Muscle of leg (tissue), 11 donors: ENCODE results near the gene DTD2. TPM values are rescaled to one million over a fixed set of nuclear protein-coding genes. Genes with fewer than 3 reads are reported as not detected.

Experiments used
- DNase-seq: peaks from one replicate; pipeline ENCODE4 v3.0.0; 2013
- H3K27ac ChIP-seq: one replicate; pipeline ENCODE4 v1.5.1; 2013; ENCODE audit warnings: mild to moderate bottlenecking, low read length, control low read depth
- H3K27me3 ChIP-seq: one replicate; pipeline ENCODE4 v1.6.1; 2013; ENCODE audit warnings: low read length; ENCODE audit not compliant: control insufficient read depth, insufficient read depth
- H3K36me3 ChIP-seq: one replicate; pipeline ENCODE4 v1.6.1; 2013; ENCODE audit warnings: low read length; ENCODE audit not compliant: control insufficient read depth, insufficient read depth
- H3K4me1 ChIP-seq: one replicate; pipeline ENCODE4 v1.6.1; 2013; ENCODE audit warnings: low read length; ENCODE audit not compliant: control insufficient read depth, insufficient read depth
- H3K4me3 ChIP-seq: one replicate; pipeline ENCODE4 v1.5.1; 2013; ENCODE audit warnings: low read length, control low read depth
- H3K9me3 ChIP-seq: replicated peaks from 2 replicates; pipeline ENCODE4 v1.6.1; 2013; ENCODE audit warnings: low read depth, low read length; ENCODE audit not compliant: control insufficient read depth
- WGBS: methylation state at CpG from one replicate; pipeline ENCODE4 v1.1.5; 2013; ENCODE audit warnings: missing lambda C conversion rate; ENCODE audit not compliant: insufficient coverage; 5-methylcytosine and 5-hydroxymethylcytosine counted together
- polyA plus RNA-seq, 8 donors: library from polyadenylated mRNA; unstranded; fragments of 120-200 nt; gene quantifications; one replicate each; pipeline versions ENCODE4 v1.2.1 to v1.2.3, GENCODE V29; 2013; ENCODE audit warnings: inconsistent platforms in 1 of 8, low replicate concordance in 1 of 8; ENCODE audit not compliant: insufficient read length in 8 of 8, insufficient read depth in 1 of 8
- total RNA-seq: library from RNA; stranded (reverse); fragments of 120-200 nt; gene quantifications from one replicate; pipeline ENCODE4 v1.2.4, GENCODE V29; 2013

DTD2 gene
- total and polyA plus RNA-seq, 9 donors, result 8.3 to 16.1 (median 12.7) TPM

DNA sequence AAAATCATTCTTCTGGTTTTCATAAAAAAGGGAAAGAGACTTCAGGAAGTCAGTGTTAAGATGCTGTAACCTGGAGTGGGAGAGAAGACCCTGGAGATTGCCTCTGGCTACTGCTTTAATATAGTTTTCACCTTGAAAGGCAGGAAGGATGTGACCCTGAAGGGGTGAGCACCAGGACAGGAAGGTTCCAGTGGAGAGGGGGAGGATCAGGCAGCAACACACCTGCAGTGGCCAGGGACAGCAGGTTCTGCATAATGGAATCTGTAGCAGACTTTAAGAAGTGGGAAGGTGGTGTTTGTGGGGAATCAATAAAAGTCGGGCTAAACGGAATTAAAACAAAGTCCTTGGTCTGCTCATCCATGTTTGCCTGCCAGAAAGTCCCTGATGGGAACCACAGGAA lies 30.6 kb downstream of the DTD2 start:
- no peaks in the 10 kb centered on the region for H3K4me1 ChIP-seq
- peaks cover 3% of the 10 kb centered on the region for H3K9me3 ChIP-seq

DNA sequence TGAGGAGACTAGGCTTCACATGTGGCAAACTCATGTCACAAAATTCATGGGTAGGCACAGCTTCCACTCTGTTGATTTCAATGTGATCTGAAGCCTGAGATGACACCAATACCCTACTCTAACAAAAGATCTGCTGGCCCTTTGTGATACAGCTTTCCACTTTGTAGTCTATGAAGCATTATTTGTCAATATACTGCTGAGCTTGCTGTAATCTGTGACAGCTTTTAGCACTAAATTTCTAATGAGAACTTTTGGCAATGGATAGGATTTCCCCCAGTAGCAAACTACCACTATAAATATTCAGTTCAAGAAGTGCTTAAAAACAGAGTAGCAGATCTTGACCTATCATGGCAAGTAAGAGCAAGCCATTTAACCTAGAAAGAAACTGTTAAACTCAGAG lies 31.4 kb downstream of the DTD2 start:
- Histone ChIP-seq H3K27me3 (no peaks in the 10 kb centered on the region), H3K4me3 (no peak overlapping the region), H3K36me3 (no peaks in the 10 kb centered on the region), H3K27ac (no peak overlapping the region), H3K9me3 (no peaks in the 10 kb centered on the region), H3K4me1 (no peaks in the 10 kb centered on the region)
- no peak for DNase-seq

More for the DNA sequence above, 30.6 kb downstream of the DTD2 start:
- Histone ChIP-seq H3K36me3 (peaks cover 5% of the 10 kb centered on the region), H3K4me3 (no peak overlapping the region), H3K27ac (no peak overlapping the region), H3K27me3 (no peaks in the 10 kb centered on the region)
- no CpG with 5 or more reads among the region's 2 CpGs for WGBS
- DNase-seq, result no peak

DNA sequence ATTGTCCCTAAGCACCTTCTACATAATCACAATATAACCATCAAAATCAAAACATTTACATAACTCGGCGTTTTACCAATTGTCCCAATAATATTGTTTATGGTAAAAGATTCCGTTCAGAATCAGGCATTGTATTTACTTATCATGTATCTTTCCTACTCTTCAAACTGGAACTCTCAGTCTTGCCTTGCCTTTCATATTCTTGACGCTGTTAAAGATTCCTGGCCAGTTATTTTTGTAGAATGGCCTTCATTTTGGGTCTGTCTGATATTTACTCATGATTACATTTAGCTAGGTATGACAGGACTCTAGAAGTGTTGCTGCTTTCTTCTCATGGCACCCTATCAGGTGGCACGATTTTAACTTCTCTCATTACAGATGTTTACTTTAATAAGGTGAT lies 36.1 kb downstream of the DTD2 start:
- DNase-seq, result no peak
- no CpG with 5 or more reads among the region's 5 CpGs for WGBS
- Histone ChIP-seq H3K4me3 (no peak overlapping the region), H3K4me1 (no peaks in the 10 kb centered on the region), H3K36me3 (no peaks in the 10 kb centered on the region), H3K27ac (peak overlapping the region; percentile 92), H3K27me3 (no peaks in the 10 kb centered on the region), H3K9me3 (no peaks in the 10 kb centered on the region)

DNA sequence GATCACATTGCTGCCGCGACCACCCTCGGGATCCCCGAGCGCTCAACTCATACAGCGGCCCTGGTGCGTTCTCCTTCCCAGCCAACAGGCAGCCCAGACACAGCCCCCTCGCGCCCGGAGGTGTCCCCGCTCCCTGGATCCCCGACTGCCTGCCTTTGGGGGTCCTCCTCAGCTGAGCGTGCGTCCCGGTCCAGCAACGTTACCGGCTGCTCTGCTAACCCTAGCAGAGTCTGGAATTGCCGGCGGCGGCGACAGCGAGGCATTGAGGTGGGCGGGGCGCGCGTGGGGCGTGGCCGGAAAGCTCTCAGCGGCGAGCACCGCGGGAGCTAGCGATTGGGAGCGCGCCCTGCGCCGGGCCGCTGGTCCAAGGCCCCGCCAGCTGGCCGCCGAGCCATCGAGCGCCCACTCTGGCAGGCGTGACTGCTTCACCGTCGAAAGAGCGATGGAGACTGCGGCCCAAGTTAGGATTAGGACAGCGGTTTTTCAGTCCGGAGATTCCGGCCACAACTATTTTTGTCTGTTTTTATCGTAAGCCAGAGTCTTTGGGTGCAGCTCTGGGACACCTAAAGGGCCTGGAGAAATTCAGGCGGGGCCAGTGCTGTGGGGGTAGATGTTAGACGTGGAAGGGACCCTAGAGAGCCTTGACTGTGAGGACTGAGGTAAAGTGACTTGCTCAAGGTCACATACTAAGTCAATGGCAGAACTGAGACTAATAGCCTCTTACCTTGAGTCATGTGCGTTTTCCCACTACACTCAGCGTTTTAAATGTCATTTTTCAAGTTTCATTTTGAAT lies 36.8 kb downstream of the DTD2 start, which contains the start of gene HEATR5A:
Gene HEATR5A (minus strand): TSS at position 232 of the 793 bp plus-strand sequence. CDS start 17,575 bp downstream, outside the sequence.
- Histone ChIP-seq H3K36me3 (no peaks in the 10 kb centered on the region), H3K4me1 (no peaks in the 10 kb centered on the region), H3K4me3 (peak within 1 kb of the TSS; percentile 99), H3K27ac (peak within 1 kb of the TSS; percentile 93), H3K9me3 (no peaks in the 10 kb centered on the region), H3K27me3 (no peaks in the 10 kb centered on the region)
- DNase-seq, result peak; percentile 98
- WGBS, result 2% methylated on average over 54 of the region's 56 CpGs

DNA sequence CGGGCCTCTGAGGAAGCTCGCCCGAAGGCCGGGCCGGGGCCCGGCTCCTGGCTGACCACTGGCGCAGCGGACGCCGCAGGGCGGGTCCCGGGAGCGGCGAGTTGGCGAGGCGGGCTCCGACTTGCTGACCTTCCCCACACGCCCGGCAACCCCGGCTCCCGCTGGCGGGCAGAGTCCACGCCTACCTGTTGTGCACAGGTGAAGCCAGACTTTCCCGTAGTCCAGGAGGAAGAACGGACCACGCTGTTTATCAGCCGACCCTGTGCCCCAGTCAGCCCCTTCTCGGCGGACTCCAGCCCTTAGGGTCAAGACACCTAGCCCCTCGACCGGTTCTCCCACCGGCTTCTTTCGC lies 37.4 kb downstream of the DTD2 start:
- Histone ChIP-seq H3K4me3 (peak overlapping the region; percentile 99), H3K27ac (peak overlapping the region; percentile 93), H3K4me1 (no peaks in the 10 kb centered on the region), H3K36me3 (no peaks in the 10 kb centered on the region), H3K27me3 (no peaks in the 10 kb centered on the region), H3K9me3 (no peaks in the 10 kb centered on the region)
- DNase-seq, result peak; percentile 65
- under 1% methylated on average over 33 of the region's 33 CpGs for WGBS

DNA sequence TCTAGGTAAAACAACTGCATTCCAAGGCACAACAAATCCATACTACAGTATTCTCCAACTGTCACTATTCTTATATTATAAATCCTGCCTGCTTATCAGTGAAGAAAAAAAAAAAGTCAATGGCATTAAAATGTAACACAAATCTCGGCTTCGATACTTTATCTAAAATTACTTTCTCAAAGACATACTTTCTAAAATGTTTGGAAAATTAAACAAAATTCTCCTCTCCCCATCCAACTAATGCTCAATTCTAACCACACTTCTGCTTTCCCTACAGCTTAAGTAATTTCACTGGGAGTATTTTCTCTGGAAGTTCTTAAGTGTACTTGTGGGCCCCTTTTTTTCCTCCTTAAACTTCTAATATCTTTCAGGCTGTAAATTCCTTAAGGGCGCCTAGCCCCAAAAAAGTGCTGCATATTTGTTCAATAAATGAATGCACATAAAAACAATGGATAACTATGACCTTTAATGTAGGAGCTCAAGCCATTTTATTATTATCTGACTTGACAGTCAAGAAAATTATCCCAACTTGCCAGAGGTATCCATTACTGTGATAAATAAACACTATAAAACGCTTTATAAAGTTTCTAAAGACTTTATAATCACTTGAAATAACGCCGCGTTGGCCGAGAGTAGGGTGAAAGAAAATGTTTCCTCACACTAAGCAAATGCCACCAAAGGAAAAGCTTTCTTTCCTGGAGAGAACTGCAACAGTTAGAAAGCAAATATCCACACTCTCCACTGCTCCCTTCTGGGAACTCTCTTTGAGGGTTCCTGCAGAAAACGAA lies 37.9 kb downstream of the DTD2 start:
- H3K27ac ChIP-seq, result peak overlapping the region; percentile 93
- no peaks in the 10 kb centered on the region for H3K36me3 ChIP-seq
- WGBS, result 0% methylated on average over 1 of the region's 9 CpGs
- peak overlapping the region; percentile 99 for H3K4me3 ChIP-seq
- peak; percentile 29 for DNase-seq
- H3K27me3 ChIP-seq, result no peaks in the 10 kb centered on the region
- no peaks in the 10 kb centered on the region for H3K4me1 ChIP-seq
- no peaks in the 10 kb centered on the region for H3K9me3 ChIP-seq

DNA sequence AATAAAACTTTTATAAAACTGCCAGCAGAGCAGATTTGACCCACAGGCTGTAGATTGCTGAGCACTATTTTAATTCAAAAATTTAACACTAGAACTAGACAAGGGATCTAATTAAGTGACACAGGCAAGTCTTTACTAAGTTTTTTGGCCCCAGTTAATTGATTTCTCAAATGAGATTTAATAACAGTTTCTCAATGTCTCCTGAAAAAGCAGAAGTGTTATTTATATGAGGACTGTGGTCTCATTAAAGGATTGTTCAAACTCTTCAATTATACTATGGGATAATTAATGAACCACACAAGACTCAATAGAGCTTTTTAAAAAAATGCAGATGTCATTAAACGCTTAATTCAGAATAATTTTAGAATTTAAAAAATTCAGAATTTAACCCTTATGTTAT lies 38.9 kb downstream of the DTD2 start:
- Histone ChIP-seq H3K36me3 (no peaks in the 10 kb centered on the region), H3K27me3 (no peaks in the 10 kb centered on the region), H3K4me1 (no peaks in the 10 kb centered on the region), H3K9me3 (no peaks in the 10 kb centered on the region), H3K4me3 (no peak overlapping the region), H3K27ac (no peak overlapping the region)
- WGBS, result no CpG with 5 or more reads among the region's 1 CpG
- no peak for DNase-seq

DNA sequence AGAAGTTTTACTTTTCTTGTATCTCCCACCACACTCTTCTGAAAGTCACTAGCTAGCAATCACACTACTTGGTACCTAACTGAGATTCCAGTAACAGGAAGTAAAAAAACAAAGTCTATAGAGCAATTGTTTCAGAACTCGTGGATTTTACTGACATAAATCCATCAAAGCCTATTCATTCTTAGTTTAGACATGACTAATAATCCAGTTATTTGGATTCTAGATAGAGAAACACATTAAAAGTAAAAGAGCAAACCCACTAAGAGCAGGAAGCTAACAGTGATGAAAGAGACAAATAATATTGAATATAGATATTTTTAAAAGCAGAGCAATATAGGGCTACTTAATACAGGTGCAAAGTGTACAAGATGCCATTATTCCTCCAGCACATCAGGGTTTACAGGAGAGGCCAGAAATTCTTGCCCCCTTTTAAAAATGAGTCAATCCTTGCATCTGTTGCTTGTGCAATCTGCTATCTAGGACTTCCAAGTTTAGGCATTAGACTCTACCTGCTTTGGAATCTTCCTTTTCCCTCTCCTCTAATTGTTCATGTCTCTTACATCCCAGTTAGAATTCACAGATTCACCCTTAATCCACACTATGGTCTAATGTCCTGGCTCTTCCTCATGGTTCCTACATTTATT lies 43.0 kb downstream of the DTD2 start:
- no peak for DNase-seq
- no peak overlapping the region for H3K4me3 ChIP-seq
- H3K4me1 ChIP-seq, result no peaks in the 10 kb centered on the region
- no CpG with 5 or more reads among the region's 1 CpG for WGBS
- H3K36me3 ChIP-seq, result no peaks in the 10 kb centered on the region
- H3K27ac ChIP-seq, result no peak overlapping the region
- H3K9me3 ChIP-seq, result no peaks in the 10 kb centered on the region
- no peaks in the 10 kb centered on the region for H3K27me3 ChIP-seq

DNA sequence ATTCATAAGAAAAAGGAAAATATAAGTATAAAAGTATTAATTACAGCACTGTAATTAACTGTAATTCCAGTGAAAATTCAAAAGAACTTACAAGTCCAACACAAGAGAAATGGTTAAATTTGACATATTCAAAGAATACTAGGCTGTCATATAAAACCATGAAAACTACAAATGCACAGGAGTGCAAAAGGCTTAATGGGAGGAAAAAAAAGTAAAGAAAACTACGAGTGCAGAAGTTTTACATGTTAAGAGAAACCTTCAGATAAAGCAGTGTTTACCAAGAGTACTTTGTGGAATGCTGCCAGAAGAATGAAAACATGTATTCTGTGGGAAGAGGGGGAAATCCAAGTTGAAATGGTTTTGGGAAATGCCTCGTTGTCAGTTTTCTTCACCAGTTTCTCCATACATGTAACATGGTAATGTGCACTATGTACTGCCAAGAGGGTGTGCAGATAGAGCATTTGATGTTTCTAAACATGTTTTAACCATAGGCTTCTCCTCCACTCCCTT lies 46.0 kb downstream of the DTD2 start:
- Histone ChIP-seq H3K4me1 (no peaks in the 10 kb centered on the region), H3K4me3 (no peak overlapping the region), H3K27ac (no peak overlapping the region), H3K9me3 (no peaks in the 10 kb centered on the region), H3K27me3 (no peaks in the 10 kb centered on the region), H3K36me3 (no peaks in the 10 kb centered on the region)
- DNase-seq, result peak; percentile 61
- no CpG with 5 or more reads among the region's 2 CpGs for WGBS
